Dermis blood vessel endothelial cell (primary cell): ENCODE data around the gene RPL22L1. TPM values are rescaled to one million over a fixed set of nuclear protein-coding genes. Genes with fewer than 3 reads are reported as not detected.
"Not testable (repeated sequence)": the region's sequence is repeated elsewhere in the genome, so short reads cannot be mapped to it uniquely, and the experiment has no call there.

Experiments used
- DNase-seq: peaks from one replicate; pipeline ENCODE4 v3.0.0; 2010
- total RNA-seq: library from RNA; depleted of rRNA; stranded (reverse); fragments of >200 nt; gene quantifications from 2 replicates; pipeline ENCODE4 v1.2.3, GENCODE V29; 2014

Gene RPL22L1
- total RNA-seq, 1 donor from 2014 or later: 80.7 TPM

DNA sequence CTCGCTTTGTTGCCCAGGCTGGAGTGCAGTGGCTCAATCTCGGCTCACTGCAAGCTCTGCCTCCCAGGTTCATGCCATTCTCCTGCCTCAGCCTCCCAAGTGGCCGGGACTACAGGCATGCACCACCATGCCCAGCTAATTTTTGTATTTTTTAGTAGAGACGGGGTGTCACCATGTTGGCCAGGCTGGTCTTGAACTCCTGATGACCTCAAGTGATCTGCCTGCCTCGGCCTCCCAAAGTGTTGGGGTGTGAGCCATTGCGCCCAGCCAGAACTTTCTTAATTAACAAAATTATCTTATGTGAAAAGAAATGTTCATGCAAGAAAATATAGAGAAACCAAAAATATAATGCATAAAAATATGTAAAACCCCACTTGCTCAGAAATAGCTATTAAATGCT lies 7.3 kb upstream of the RPL22L1 start:
- DNase-seq: not testable (repeated sequence)

DNA sequence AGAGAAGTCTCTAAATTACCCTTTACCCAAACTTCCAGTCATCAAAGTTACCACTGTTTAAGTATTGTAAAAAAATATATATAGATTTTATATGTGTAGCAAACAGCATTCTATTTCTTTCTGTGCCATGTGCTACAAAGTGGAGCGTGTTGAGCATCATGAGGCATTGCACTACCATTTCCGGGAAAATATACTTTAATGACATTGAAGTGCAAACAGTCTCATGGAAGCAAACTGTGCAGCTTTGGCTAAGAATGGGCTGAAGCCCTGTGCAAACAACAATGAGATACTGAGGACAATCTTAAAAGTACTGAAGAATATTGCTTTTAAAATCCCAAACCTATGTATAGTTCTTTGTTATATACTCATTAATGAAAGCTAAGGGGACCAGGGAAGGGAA lies 6.5 kb upstream of the RPL22L1 start:
- DNase-seq: no peak

DNA sequence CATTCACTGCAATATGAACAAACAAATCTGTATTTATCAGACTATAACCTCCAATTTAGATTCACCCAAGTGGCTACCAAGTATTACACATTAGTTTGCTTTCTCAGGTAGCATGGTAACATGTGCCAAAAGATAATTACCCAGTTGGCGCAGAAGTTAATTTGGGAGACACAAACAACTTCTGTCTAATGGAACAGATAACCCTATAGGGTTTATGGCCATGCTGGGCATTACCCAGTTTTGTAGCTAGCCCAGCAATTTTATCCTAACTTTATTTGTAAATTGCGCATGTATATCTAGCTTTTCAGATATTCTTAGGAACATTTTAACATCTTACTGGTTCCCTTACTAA lies 780 bp downstream of the RPL22L1 start:
- peak; percentile 12 for DNase-seq

DNA sequence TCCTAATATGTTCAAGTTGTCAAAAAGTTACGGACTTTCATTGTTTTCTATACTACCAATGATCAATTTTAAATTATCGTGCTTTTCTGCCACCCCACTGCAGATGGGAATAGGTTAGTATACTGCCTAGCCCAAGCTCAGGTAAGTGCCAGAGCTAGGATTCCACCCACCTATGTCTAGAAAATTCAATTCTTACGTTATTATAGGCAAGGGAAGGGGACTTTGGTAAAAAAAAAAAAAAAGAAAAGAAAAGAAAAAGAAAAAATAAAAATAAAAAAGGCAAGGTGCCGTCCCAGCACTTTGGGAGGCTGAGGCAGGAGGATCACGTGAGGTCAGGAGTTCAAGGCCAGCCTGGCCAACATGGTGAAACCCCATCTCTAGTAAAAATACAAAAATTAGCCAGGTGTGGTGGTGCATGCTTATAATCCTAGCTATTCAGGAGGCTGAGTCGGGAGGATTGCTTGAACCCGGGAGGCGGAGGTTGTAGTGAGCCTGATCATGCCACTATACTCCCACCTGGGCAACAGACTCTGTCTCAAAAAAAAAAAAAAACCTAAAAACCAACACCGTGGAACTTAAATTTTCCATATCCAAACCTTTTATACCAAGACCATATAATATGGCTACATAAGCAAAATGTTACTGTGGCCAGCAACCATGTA lies 1.3 kb downstream of the RPL22L1 start:
- no peak for DNase-seq

DNA sequence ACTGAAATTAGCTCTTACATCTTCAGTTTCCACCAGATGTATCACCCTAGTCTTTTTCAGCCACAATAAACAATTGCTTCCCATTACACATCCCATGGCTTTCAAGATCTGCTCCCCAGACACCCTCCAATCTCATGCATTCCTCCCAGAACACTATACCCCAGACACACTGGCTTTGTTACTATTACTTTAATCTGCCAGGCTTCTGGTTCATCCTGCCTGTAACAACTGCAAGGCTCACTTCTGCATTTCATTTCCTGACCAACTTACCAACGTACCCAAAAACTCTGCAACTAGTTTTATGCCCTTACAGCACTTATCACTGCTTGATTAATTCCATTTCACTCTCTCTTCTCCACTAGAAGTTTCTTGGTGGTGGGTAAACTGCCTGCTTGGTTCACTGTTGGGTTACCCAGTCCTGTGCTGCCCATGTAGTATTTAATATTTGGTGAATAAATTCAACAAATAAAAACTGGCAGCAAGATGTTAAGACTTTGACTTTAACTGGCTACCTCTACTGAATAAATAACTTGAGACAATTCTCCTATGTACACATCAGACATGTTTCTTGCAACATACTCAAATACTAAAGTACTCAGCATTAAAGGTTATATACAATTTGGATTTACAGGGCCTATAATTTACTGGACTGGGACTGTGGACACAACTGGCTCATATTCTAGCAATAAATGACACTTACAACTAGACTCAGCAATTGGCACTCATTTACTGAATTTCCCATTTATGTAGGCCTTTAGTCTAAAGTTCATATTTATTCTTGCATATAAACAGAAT lies 2.7 kb downstream of the RPL22L1 start:
- no peak for DNase-seq

DNA sequence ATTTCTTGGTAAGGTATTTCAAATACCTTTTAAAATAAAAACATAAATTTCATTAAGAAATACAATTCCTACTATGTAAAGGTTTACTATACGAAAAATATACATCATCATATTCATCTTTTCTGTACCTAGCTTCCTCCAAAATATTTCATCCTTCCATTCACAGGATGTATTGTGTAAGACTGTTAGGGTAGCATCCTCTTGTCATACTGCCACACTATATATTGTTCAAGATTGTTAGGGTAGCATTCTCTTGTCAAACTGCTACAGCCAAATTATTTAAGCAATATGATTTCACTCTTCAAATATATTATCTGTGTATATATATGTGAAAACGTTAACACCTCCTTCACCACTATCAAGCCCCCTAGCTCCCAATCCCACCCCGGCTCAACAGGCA lies 3.5 kb downstream of the RPL22L1 start:
- DNase-seq: no peak

GRCh38 chr3:170865209-170866094 lies 4.5 kb downstream of the RPL22L1 start:
- no peak for DNase-seq

GRCh38 chr3:170864525-170865208 lies 5.3 kb downstream of the RPL22L1 start:
- DNase-seq: no peak

DNA sequence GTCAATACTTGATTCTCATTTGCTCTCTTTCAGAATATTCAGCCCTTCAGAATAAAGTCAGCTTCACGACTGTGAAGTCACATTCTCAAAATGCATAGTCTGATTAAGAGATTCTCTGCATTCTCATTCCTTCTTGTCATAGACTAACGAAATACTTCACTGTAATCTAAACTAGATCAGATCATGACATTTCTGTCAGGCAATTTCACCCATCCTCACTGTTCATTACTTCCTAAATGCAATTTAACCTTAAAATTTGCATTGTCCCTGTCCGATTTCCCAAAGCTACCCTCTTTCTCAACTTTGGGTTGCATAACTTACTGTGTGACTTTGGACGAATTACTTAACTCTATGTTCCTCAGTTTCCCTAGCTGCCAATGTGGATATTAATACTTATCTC lies 6.2 kb downstream of the RPL22L1 start:
- DNase-seq: no peak

DNA sequence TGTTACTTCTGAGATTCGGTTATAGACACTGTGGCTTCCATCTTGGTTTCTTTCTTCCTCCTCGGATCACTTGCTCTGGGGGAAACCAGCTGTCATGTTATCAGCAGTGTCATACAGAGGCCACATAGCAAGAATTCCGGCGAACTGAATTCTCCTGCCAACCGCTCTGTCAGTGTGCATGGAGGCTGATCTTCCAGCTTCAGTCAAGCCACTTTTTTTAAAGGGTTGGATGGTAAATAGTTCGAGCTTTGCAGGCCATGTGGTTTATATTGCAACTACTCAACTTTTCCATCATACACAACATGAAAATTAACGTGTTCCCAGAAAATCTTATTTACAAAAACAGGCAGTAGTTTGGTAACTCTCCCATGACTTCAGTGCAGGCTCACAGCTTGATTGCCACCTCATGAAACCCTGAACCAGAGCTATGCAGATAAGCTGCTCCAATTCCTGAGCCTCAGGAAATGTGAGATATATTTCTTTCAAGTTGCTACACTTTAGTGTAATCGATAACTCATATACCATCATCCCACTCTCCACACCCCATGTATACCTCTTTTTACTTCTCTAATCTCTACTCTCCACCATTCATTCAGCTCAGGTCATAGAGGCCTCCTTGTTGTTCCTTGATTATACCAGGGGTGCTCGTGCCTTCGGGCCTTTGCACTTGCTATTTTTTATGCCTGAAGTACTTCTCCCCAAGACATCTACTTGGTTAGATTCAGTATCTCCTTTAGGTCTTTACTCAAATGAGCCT lies 7.2 kb downstream of the RPL22L1 start:
- no peak for DNase-seq

DNA sequence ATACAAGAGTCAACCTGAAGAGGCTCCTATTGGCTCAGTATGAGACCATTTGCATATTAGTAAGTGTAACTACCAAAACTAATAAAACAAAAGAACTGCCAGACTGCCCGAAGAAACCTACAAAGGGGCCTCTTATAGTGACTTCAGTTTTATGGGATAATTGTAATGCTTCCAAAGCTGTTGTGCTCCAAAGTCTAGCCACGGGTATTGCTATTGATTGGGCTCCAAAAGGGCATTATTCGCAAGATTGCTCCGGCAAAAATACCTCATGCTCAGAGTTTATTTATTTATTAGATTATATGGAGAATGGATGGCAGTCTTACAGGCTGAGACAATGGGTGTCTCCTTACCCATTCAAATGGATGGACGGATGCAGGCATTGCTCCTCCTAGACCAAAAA lies 11.4 kb downstream of the RPL22L1 start:
- DNase-seq: no peak

GRCh38 chr3:170852324-170852723 lies 17.7 kb downstream of the RPL22L1 start:
- no peak for DNase-seq

DNA sequence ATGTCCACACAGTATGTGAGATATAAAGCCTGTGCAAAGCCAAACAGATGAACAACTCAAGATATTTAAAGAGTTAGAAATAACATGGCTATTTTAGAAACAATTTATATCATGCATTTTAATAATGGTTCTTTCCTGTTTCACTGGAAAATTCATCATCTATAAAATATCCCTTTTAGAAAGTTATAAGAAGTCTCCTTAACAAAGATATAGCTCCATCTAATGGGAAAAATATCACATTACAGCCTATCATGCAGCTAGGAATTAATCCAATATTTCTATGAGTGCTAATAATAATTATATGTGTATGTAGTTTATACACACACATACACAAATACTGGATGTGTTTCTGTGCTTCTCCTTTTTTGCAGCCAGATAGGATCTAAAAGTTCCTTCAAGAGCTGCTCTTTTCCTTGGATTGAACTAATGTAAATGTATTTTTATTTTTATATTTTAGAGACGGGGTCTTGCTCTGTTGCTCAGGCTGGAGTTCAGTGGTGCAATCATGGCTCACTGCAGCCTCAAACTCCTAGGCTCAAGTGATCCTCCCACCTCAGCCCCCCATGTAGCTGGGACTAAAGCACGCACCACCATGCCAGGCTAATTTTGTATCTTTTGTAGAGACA lies 21.6 kb downstream of the RPL22L1 start:
- DNase-seq: peak; percentile 55

GRCh38 chr3:170844377-170844776 lies 25.6 kb downstream of the RPL22L1 start:
- no peak for DNase-seq

DNA sequence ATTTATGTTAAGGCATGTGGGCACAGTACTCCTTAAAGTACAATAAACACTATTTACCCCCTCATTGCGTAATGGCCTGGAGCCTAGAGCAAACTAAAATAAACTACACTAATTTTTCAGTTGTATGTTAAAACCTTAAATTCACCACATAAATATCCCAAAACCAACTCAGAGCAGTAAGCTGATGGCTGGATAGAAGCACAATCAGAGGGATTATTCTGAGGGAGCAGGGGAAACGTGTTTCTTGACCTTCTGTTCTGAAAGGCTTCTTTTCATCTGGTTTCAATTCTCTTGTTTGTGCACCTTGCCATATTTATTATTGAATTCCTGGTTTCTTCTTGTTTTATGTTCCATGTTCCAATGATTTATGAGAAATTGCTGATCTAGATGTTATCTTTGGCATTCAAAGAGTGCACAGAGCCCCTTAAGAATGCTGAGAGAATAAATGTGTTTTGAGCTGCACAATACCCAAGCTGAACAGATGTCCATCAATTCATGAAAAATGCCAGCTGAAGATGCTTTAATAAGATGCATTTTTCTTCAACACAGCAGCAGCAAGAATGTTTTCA lies 29.6 kb downstream of the RPL22L1 start:
- DNase-seq: peak; percentile 28

- DNase-seq: no peak
These were observed 30.4 kb downstream of the RPL22L1 start for GRCh38 chr3:170839518-170840100.

DNA sequence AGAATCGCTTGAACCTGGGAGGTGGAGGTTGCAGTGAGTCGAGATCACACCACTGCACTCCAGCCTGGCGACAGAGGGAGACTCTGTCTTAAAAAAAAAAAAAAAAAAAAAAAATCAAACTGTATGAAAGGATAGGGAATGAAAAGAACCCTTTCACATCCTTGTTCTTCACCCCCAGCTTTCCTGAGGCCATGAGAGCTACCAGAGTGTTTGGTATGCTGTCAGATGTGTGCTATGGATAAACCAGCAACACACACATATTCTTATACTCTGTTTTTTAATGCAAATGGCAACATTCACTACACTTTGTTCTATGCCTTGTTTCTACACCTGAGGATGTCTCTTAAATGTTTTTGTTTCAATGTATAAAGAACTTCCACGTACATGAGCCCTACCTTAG lies 33.5 kb downstream of the RPL22L1 start:
- DNase-seq: no peak

- DNase-seq: no peak
These were observed 34.7 kb downstream of the RPL22L1 start for GRCh38 chr3:170835336-170835735.

- DNase-seq: no peak
These were observed 39.4 kb downstream of the RPL22L1 start for GRCh38 chr3:170830580-170830979.

- no peak for DNase-seq
These were observed 40.3 kb downstream of the RPL22L1 start for GRCh38 chr3:170829546-170830272.
